HCT116 (cell line): ENCODE data around the gene SH3PXD2A. TPM values are rescaled to one million over a fixed set of nuclear protein-coding genes. Genes with fewer than 3 reads are reported as not detected.

Experiments used
- ATAC-seq: fragments of 200-7000 bp; cut with Tn5 transposase; 2 replicates; pipeline ENCODE4 v1.9.1; 2020; ENCODE audit warnings: mild to moderate bottlenecking, moderate library complexity
- BruUV-seq: library from RNA; stranded (reverse); fragments of 400-500 nt; replicated peaks from 2 replicates; lab custom pipeline; 2021; lab: Mats Ljungman, UMichigan
- CTCF ChIA-PET: fragments of 300-600 bp; sonication (Branson Sonifier 250); formaldehyde crosslinking; loops from one replicate; lab custom pipeline; 2021; ENCODE audit warnings: antibody characterized with exemption; lab: Charles Lee
- POLR2A ChIA-PET: fragments of 300-600, 350-600 bp; sonication (Branson Sonifier 250); formaldehyde crosslinking; loops from one replicate; lab custom pipeline; 2021; ENCODE audit warnings: antibody characterized with exemption; lab: Charles Lee
- RAD21 ChIA-PET, 2 experiments: fragments of 300-600 bp; sonication (Branson Sonifier 250); formaldehyde crosslinking; loops; one replicate each; lab custom pipeline; 2023; ENCODE audit warnings: low total read pairs in 2 of 2; ENCODE audit not compliant: uncharacterized antibody in 2 of 2, unreplicated experiment in 2 of 2, low non-redundant PET in 1 of 2; lab: Charles Lee
- DNase-seq: peaks from one replicate; pipeline ENCODE4 v3.0.0-alpha.2; 2010; ENCODE audit warnings: low read depth, low spot score
- H2AFZ ChIP-seq: fragments of 200-600 bp; shearing (Covaris generic), sonication (generic); 2 replicates; pipeline ENCODE4 v1.6.1; 2017; ENCODE audit warnings: low read depth, mixed run types, mixed read lengths, antibody characterized with exemption, low read length; ENCODE audit not compliant: poor library complexity, severe bottlenecking
- H3K27ac ChIP-seq: 2 replicates; pipeline ENCODE4 v1.5.1; 2012; ENCODE audit warnings: low read depth, low read length
- H3K27me3 ChIP-seq: fragments of 200-600 bp; sonication (generic); 2 replicates; pipeline ENCODE4 v1.6.1; 2016; ENCODE audit warnings: mixed run types, low read length, mixed read lengths; ENCODE audit not compliant: insufficient read depth
- H3K36me3 ChIP-seq, 2 experiments: fragments of 200-500 bp in 1 of 2; fragments of 200-600 bp in 1 of 2; sonication (Bioruptor generic) in 1 of 2; sonication (generic) in 1 of 2; 2 replicates each; pipeline versions ENCODE4 v1.5.1 to v1.6.1; 2014 to 2016; ENCODE audit warnings: low read length in 2 of 2, inconsistent platforms in 1 of 2, mixed read lengths in 1 of 2, mixed run types in 1 of 2; ENCODE audit not compliant: insufficient read depth in 2 of 2, control insufficient read depth in 1 of 2
- H3K4me1 ChIP-seq, 2 experiments: fragments of 200-600 bp in 1 of 2; sonication (generic) in 1 of 2; 2 replicates each; pipeline versions ENCODE4 v1.5.1 to v1.6.1; 2012 to 2017; ENCODE audit warnings: low read length in 2 of 2, inconsistent platforms in 1 of 2, mild to moderate bottlenecking in 1 of 2, mixed read lengths in 1 of 2, mixed run types in 1 of 2, moderate library complexity in 1 of 2; ENCODE audit not compliant: insufficient read depth in 2 of 2, control insufficient read depth in 1 of 2
- H3K4me2 ChIP-seq: fragments of 200-600 bp; sonication (generic); 2 replicates; pipeline ENCODE4 v1.6.1; 2017; ENCODE audit warnings: mixed run types, low read length, mixed read lengths
- H3K4me3 ChIP-seq, 2 experiments: fragments of 200-600 bp in 1 of 2; sonication (generic) in 1 of 2; replicated peaks in 1 of 2; 2 replicates each; pipeline ENCODE4 v1.5.1; 2011 to 2016; ENCODE audit warnings: low read length in 2 of 2, control low read depth in 1 of 2, low read depth in 1 of 2, mild to moderate bottlenecking in 1 of 2, mixed read lengths in 1 of 2, mixed run types in 1 of 2
- H3K79me2 ChIP-seq: fragments of 200-600 bp; sonication (generic); 2 replicates; pipeline ENCODE4 v1.6.1; 2017; ENCODE audit warnings: mild to moderate bottlenecking, mixed run types, low read length, moderate library complexity, mixed read lengths; ENCODE audit not compliant: insufficient read depth
- H3K9ac ChIP-seq: fragments of 200-600 bp; sonication (generic); 2 replicates; pipeline ENCODE4 v1.6.1; 2016; ENCODE audit warnings: low read length, mixed read lengths
- H3K9me2 ChIP-seq: fragments of 200-600 bp; sonication (generic), shearing (Covaris generic); 2 replicates; pipeline ENCODE4 v1.6.1; 2017; ENCODE audit warnings: mixed run types, mild to moderate bottlenecking, moderate library complexity; ENCODE audit not compliant: insufficient read depth
- H3K9me3 ChIP-seq, 2 experiments: fragments of 200-500 bp in 1 of 2; fragments of 200-600 bp in 1 of 2; sonication (Bioruptor generic) in 1 of 2; sonication (generic) in 1 of 2; 2 replicates each; pipeline ENCODE4 v1.6.1; 2014 to 2017; ENCODE audit warnings: low read length in 2 of 2, mixed read lengths in 2 of 2, inconsistent platforms in 1 of 2, low read depth in 1 of 2, mild to moderate bottlenecking in 1 of 2, mixed run types in 1 of 2, moderate library complexity in 1 of 2; ENCODE audit not compliant: control insufficient read depth in 1 of 2, insufficient read depth in 1 of 2
- H4K20me1 ChIP-seq: fragments of 200-600 bp; sonication (generic), shearing (Covaris generic); 2 replicates; pipeline ENCODE4 v1.6.1; 2017; ENCODE audit warnings: mixed run types, mild to moderate bottlenecking, moderate library complexity; ENCODE audit not compliant: insufficient read depth
- CBX3 ChIP-seq: IDR thresholded peaks from 2 replicates; pipeline ENCODE4 v1.6.1; 2012; ENCODE audit warnings: low read depth
- CEBPB ChIP-seq: IDR thresholded peaks from 2 replicates; pipeline ENCODE4 v1.6.1; 2012; ENCODE audit warnings: low read depth
- EGR1 ChIP-seq: IDR thresholded peaks from 2 replicates; pipeline ENCODE4 v1.6.1; 2012; ENCODE audit warnings: low read depth
- ELF1 ChIP-seq: IDR thresholded peaks from 2 replicates; pipeline ENCODE4 v1.6.1; 2012; ENCODE audit warnings: low read depth, borderline replicate concordance
- EZH2 ChIP-seq: fragments of 200-600 bp; sonication (generic); IDR thresholded peaks from 2 replicates; pipeline ENCODE4 v1.6.1; 2017; ENCODE audit warnings: antibody characterized with exemption, mixed run types
- EZH2phosphoT487 ChIP-seq: fragments of 200-600 bp; IDR thresholded peaks from 2 replicates; pipeline ENCODE4 v1.6.1; 2018; ENCODE audit warnings: antibody characterized with exemption, borderline replicate concordance
- FOSL1 ChIP-seq: IDR thresholded peaks from 2 replicates; pipeline ENCODE4 v1.6.1; 2012; ENCODE audit warnings: low read depth
- JUND ChIP-seq: IDR thresholded peaks from 2 replicates; pipeline ENCODE4 v1.6.1; 2012
- POLR2AphosphoS5 ChIP-seq: IDR thresholded peaks from 2 replicates; pipeline ENCODE4 v1.6.1; 2011; ENCODE audit warnings: mild to moderate bottlenecking, low read depth, low read length, moderate library complexity
- RAD21 ChIP-seq: IDR thresholded peaks from 2 replicates; pipeline ENCODE4 v1.6.1; 2012; ENCODE audit warnings: low read depth, mild to moderate bottlenecking
- SIN3A ChIP-seq: IDR thresholded peaks from 2 replicates; pipeline ENCODE4 v1.6.1; 2012; ENCODE audit warnings: low read depth
- SP1 ChIP-seq: IDR thresholded peaks from 2 replicates; pipeline ENCODE4 v1.6.1; 2012; ENCODE audit warnings: low read depth
- TCF7L2 ChIP-seq: IDR thresholded peaks from 2 replicates; pipeline ENCODE4 v1.7.0; 2011; ENCODE audit warnings: borderline replicate concordance, inconsistent platforms; ENCODE audit not compliant: insufficient read depth, insufficient read length; ENCODE audit errors: extremely low read depth
- YY1 ChIP-seq: IDR thresholded peaks from 2 replicates; pipeline ENCODE4 v1.6.1; 2011; ENCODE audit warnings: low read length, low read depth, moderate library complexity, mild to moderate bottlenecking; ENCODE audit not compliant: insufficient replicate concordance; ENCODE audit errors: extremely low read depth
- ZFX ChIP-seq: fragments of 450-650 bp; IDR thresholded peaks from 2 replicates; pipeline ENCODE4 v1.6.1; 2017
- ZNF274 ChIP-seq: fragments of 200-500 bp; sonication (Bioruptor generic); IDR thresholded peaks from 2 replicates; pipeline ENCODE4 v1.6.1; 2014; ENCODE audit warnings: mild to moderate bottlenecking, low read depth, low read length, inconsistent platforms
- intact Hi-C: fragments of 100-400 bp; cut with micrococcal nuclease; formaldehyde crosslinking; loops from 2 replicates; pipeline ENCODE4 v1.10.0; 2022
- total RNA-seq: library from RNA; stranded (reverse); gene quantifications from one replicate; pipeline ENCODE4 v1.2.1, GENCODE V29; 2021; ENCODE audit not compliant: unreplicated experiment
- TF ChIP-seq, protein P1 (sequence below): IDR thresholded peaks from 2 replicates; pipeline ENCODE4 v1.6.1; 2012
- TF ChIP-seq, protein P2 (sequence below): IDR thresholded peaks from 2 replicates; pipeline ENCODE4 v1.6.1; 2012
- TF ChIP-seq, protein P3 (sequence below): IDR thresholded peaks from 2 replicates; pipeline ENCODE4 v1.6.1; 2012; ENCODE audit warnings: low read depth
- TF ChIP-seq, protein P4 (sequence below), 3 experiments: fragments of 200-600 bp in 1 of 3; sonication (generic) in 1 of 3; IDR thresholded peaks in 2 of 3; conservative IDR thresholded peaks in 1 of 3; 2 replicates each; pipeline ENCODE4 v1.5.1; 2012 to 2017; ENCODE audit warnings: low read depth in 2 of 3, low read length in 2 of 3, antibody characterized with exemption in 1 of 3, borderline replicate concordance in 1 of 3, control low read depth in 1 of 3, mild to moderate bottlenecking in 1 of 3, mixed read lengths in 1 of 3, mixed run types in 1 of 3, moderate library complexity in 1 of 3; ENCODE audit not compliant: insufficient read depth in 1 of 3

The SH3PXD2A gene
- total RNA-seq, 1 experiment from 2014 or later: 8.7 TPM

DNA sequence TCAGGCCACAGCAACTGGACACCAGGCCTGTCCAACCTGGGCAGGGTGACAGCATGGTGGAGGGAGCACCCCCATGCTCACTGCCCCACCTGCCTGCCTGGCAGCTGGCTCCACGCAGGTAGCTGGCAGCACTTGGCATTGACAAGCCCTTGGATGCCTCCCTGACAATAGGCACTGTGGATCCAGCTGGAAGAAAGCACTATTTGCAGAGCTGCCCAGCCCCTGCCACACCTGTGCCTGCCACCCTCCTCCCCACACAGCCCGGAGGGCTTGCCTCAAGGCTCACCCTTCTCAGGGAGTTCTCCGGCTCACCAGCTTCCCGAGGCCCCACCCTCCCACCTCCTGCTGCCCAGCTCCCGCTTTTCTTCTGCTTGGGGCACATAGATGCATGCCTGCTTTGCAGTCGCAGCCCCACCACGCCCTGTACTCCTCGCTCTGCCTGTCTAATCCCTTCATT, 201.8 kb downstream of the SH3PXD2A start:
- Histone ChIP-seq H3K79me2 (no peaks in the 10 kb centered on the region), H3K4me3 (no peak overlapping the region), H3K9me2 (no peaks in the 10 kb centered on the region), H3K4me1 (no peaks in the 10 kb centered on the region)
- ATAC-seq: no peak
- DNase-seq: no peak
- no peak for TF ChIP-seq EZH2
- TF ChIP-seq ZFX: no peak
- TF ChIP-seq EZH2phosphoT487: no peak
- TF ChIP-seq CEBPB: no peak
- no peak for TF ChIP-seq FOSL1
- TF ChIP-seq SP1: no peak
- no peak for TF ChIP-seq YY1
- TF ChIP-seq, protein P1, sequence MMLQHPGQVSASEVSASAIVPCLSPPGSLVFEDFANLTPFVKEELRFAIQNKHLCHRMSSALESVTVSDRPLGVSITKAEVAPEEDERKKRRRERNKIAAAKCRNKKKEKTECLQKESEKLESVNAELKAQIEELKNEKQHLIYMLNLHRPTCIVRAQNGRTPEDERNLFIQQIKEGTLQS: no peak
- TF ChIP-seq ELF1: no peak
- no peak for TF ChIP-seq POLR2AphosphoS5
- no peak for TF ChIP-seq EGR1
- TF ChIP-seq RAD21: no peak
- no peak for TF ChIP-seq ZNF274
- no peak for TF ChIP-seq SIN3A
- TF ChIP-seq, protein P2, sequence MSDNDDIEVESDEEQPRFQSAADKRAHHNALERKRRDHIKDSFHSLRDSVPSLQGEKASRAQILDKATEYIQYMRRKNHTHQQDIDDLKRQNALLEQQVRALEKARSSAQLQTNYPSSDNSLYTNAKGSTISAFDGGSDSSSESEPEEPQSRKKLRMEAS: no peak
- TF ChIP-seq TCF7L2: no peak
- TF ChIP-seq, protein P3, sequence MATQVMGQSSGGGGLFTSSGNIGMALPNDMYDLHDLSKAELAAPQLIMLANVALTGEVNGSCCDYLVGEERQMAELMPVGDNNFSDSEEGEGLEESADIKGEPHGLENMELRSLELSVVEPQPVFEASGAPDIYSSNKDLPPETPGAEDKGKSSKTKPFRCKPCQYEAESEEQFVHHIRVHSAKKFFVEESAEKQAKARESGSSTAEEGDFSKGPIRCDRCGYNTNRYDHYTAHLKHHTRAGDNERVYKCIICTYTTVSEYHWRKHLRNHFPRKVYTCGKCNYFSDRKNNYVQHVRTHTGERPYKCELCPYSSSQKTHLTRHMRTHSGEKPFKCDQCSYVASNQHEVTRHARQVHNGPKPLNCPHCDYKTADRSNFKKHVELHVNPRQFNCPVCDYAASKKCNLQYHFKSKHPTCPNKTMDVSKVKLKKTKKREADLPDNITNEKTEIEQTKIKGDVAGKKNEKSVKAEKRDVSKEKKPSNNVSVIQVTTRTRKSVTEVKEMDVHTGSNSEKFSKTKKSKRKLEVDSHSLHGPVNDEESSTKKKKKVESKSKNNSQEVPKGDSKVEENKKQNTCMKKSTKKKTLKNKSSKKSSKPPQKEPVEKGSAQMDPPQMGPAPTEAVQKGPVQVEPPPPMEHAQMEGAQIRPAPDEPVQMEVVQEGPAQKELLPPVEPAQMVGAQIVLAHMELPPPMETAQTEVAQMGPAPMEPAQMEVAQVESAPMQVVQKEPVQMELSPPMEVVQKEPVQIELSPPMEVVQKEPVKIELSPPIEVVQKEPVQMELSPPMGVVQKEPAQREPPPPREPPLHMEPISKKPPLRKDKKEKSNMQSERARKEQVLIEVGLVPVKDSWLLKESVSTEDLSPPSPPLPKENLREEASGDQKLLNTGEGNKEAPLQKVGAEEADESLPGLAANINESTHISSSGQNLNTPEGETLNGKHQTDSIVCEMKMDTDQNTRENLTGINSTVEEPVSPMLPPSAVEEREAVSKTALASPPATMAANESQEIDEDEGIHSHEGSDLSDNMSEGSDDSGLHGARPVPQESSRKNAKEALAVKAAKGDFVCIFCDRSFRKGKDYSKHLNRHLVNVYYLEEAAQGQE: no peak
- TF ChIP-seq, protein P4, sequence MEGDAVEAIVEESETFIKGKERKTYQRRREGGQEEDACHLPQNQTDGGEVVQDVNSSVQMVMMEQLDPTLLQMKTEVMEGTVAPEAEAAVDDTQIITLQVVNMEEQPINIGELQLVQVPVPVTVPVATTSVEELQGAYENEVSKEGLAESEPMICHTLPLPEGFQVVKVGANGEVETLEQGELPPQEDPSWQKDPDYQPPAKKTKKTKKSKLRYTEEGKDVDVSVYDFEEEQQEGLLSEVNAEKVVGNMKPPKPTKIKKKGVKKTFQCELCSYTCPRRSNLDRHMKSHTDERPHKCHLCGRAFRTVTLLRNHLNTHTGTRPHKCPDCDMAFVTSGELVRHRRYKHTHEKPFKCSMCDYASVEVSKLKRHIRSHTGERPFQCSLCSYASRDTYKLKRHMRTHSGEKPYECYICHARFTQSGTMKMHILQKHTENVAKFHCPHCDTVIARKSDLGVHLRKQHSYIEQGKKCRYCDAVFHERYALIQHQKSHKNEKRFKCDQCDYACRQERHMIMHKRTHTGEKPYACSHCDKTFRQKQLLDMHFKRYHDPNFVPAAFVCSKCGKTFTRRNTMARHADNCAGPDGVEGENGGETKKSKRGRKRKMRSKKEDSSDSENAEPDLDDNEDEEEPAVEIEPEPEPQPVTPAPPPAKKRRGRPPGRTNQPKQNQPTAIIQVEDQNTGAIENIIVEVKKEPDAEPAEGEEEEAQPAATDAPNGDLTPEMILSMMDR (IDR thresholded peaks at IDR 0.05 in 2 of 3, conservative IDR thresholded peaks at IDR 0.05 in 1 of 3; ENCODE audit: borderline replicate concordance in 1 of 3, insufficient read depth in 1 of 3, low read depth in 2 of 3, low read length in 2 of 3): no peak
- no peak for TF ChIP-seq CBX3
- TF ChIP-seq JUND: no peak
- TF ChIP-seq, all 23 proteins: peak for 0
- no peak overlapping the region for H2AFZ ChIP-seq
- H3K27me3 ChIP-seq: no peaks in the 10 kb centered on the region
- BruUV-seq: no TSS peak
- RAD21 ChIA-PET: no interaction called here
- H3K4me2 ChIP-seq: no peak overlapping the region
- H3K36me3 ChIP-seq: no peaks in the 10 kb centered on the region
- CTCF ChIA-PET: no interaction called here
- H3K27ac ChIP-seq: no peak overlapping the region
- POLR2A ChIA-PET: no interaction called here
- no peak overlapping the region for H3K9ac ChIP-seq
- intact Hi-C loops: no loop called here
- no peaks in the 10 kb centered on the region for H3K9me3 ChIP-seq
- H4K20me1 ChIP-seq: no peaks in the 10 kb centered on the region
